HG03060 (cell line): ENCODE measurements around the gene CMTM7.
"Not testable (repeated sequence)": the region's sequence is repeated elsewhere in the genome, so short reads cannot be mapped to it uniquely, and the experiment has no call there.

Experiments
- ATAC-seq: cut with Tn5 transposase; IDR thresholded peaks from one replicate; pipeline ENCODE4 v1.9.1; 2021; ENCODE audit warnings: low read depth, moderate number of reproducible peaks; ENCODE audit not compliant: unreplicated experiment

The CMTM7 gene

GRCh38 chr3:32455609-32456428 is 64.2 kb downstream of the CMTM7 start:
- no peak for ATAC-seq

DNA sequence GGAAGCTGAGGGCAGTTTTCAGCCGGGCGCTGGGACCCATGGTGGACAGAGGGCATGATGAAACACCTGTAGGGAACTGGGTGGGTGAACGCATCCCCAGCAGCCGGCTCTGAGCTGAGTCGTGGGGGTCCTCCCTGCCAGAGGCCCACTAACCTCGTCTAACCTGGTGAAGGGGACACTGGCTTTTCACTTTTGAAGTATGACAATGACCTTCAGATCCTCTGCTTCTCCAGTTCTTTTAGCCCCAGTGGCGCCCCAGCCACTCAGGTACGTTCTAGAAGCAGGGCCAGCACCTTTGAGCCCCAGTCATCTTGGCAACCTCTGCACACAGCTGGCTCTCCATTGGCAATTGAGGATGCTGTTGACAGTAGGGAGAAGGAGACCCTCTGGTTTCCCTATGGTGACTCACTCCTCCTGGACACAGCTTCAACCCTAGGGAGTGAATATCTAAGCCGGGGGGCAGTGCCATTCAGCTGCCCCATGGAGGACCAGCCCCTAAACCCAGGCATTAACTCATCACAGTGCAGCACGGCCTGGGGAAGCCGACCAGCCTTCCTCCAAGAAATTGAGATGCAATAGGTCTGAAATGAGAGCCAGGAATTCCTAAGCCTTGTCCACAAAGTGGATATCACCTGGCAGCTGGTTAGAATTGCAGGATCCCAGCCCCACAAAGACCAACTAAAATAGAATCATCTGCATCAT is 64.9 kb downstream of the CMTM7 start:
- no peak for ATAC-seq

GRCh38 chr3:32457971-32458471 is 66.4 kb downstream of the CMTM7 start:
- no peak for ATAC-seq

GRCh38 chr3:32459450-32459849 is 67.8 kb downstream of the CMTM7 start:
- ATAC-seq, result no peak

DNA sequence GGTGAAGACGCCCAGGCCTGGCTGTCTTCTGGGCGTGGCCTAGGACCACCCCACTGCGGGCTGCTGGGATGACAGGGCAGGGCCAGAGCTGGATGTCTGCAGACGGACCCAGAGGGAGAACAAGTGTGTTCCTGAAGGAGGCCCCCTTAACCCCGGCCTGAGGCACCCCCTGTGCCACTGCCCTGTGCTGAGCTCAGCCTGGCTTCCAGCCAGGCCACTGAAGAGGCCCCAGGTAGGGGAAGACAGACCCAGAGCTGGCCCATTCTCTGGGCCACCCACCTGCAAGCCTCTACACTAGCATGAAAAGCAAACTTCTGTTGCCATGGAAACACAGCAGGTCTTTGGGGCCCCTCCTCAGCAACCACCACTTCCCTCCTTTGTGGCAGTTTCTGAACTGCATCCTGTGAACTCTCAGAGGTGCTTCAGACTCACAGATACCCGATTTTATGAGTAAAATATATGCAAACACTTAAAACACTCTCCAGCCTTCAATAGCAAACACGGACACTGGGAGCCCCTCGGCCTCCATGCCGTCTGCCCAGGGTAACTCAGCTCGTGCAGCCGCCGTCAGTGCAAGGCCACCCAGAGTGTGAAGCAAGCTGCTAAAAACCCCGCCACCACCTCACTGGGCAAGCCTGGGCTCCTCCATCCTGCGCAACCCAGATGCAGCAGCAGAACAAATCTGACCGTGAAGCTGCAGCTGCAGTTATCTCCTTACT is 68.5 kb downstream of the CMTM7 start:
- ATAC-seq, result no peak

GRCh38 chr3:32460817-32461496 is 69.3 kb downstream of the CMTM7 start:
- ATAC-seq, result not testable (repeated sequence)

- not testable (repeated sequence) for ATAC-seq
Measured at GRCh38 chr3:32462191-32462986, 70.7 kb downstream of the CMTM7 start.

DNA sequence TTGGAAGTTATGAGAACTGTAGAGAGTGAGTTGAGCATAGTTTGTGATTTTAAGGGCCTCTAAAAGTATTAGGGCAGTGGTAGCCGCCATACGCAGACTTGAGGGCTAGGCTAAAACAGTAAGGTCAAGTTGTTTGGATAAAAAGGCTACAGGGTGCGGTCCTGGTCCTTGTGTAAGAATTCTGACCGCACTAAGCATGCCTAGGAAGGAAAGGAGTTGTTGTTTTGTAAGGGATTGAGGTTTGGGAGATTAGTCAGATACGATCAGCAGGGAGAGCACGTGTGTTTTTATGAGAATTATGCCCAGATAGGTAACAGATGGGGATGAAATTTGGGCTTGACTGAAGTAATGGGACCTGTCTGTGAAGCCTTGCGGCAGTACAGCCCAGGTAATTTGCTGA is 71.8 kb downstream of the CMTM7 start:
- ATAC-seq, result not testable (repeated sequence)

DNA sequence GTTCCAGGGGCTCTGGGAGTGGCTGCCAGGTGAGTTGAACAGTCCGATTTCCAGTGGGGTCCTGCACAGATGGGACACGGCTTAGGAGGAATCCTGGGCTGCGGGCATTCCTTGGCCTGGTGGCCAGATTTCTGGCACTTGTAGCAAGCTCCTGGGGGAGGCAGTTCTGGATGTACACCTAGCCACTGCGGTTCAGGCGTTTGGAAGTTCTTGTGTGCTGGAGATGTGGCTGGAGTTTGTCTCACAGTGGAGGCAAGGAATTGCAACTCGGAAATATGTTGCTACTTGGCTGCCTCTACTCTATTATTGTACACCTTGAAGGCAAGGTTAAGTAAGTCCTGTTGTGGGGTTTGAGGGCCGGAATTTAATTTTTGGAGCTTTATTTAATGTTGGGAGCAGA is 73.1 kb downstream of the CMTM7 start:
- ATAC-seq, result not testable (repeated sequence)

GRCh38 chr3:32466808-32467207 is 75.2 kb downstream of the CMTM7 start:
- not testable (repeated sequence) for ATAC-seq

DNA sequence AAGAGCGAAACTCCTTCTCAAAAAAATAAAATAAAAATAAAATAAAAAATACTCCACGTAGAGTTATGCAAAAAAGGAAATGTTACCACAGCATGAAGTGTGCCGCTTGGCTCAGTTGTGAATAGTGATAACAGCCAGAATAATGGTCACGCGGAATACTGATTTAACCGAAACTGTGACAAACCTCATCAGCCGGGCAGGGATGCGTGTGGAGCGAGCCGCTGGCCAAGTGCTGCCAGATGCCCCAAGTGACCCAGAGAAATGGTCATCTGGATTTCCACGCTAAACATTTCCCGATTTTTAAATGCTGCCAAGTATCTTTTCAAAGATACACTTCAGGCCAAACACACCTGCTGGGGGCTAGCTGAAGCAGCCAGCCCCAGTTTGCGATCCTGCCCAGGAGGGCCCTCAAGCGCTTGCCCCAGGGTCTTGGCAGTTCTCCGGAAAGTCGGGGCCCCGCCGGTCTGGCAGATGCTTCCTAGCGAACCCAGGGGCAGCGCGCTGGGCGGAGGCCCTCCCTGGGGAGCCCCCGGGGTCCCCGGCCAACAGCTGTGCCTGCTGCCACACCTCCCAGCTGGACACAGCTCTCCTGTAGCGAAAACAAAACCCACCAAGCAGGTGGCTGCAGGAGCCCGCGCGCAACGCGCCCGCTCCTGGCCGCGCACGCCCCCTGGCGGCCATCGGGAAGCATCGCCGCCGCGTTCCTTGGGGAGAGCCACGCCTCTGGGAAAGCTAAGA is 75.8 kb downstream of the CMTM7 start:
- no peak for ATAC-seq

GRCh38 chr3:32469151-32469874 is 77.7 kb downstream of the CMTM7 start:
- no peak for ATAC-seq

- ATAC-seq, result no peak
Measured at GRCh38 chr3:32470362-32470761, 78.7 kb downstream of the CMTM7 start.

- no peak for ATAC-seq
Measured at GRCh38 chr3:32471246-32471645, 79.6 kb downstream of the CMTM7 start.

DNA sequence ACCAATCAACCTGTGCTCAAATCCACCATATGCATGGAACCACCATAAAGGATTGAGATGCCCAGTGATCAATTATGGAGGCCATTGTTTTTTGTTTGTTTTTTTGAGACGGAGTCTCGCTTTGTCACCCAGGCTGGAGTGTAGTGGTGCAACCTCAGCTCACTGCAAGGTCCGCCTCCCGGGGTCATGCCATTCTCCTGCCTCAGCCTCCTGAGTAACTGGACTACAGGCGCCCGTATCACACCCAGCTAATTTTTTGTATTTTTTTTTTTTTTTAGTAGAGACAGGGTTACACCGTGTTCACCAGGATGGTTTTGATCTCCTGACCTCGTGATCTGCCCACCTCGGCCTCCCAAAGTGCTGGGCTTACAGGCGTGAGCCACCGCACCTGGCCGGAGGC is 80.5 kb downstream of the CMTM7 start:
- ATAC-seq, result not testable (repeated sequence)

GRCh38 chr3:32474201-32474600 is 82.5 kb downstream of the CMTM7 start:
- no peak for ATAC-seq

DNA sequence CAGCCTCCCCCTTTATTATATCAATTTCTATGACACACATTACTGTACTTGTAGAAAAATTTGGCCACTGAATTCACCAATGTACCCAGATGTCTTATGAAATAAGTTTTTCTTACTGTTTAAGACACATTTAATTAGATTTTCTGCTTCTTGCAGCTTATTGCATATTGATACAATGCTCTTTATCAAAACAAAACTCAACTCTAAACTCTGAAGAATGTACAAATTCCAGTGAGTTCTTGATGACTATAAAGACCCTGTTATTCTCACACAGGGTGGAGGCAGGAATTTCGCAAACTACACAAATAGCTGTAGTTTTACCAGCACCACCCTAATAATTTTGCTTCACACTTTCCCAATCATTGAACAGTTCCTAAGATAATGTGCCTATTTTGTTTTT is 89.0 kb downstream of the CMTM7 start:
- ATAC-seq, result no peak
